ENCODE results near the gene CHRM1. TPM values are rescaled to one million over a fixed set of nuclear protein-coding genes. Genes with fewer than 3 reads are reported as not detected.
"Not testable (repeated sequence)": the region's sequence is repeated elsewhere in the genome, so short reads cannot be mapped to it uniquely, and the experiment has no call there.

CHRM1 gene
- total RNA-seq, 1 donor from 2014 or later: not detected

DNA sequence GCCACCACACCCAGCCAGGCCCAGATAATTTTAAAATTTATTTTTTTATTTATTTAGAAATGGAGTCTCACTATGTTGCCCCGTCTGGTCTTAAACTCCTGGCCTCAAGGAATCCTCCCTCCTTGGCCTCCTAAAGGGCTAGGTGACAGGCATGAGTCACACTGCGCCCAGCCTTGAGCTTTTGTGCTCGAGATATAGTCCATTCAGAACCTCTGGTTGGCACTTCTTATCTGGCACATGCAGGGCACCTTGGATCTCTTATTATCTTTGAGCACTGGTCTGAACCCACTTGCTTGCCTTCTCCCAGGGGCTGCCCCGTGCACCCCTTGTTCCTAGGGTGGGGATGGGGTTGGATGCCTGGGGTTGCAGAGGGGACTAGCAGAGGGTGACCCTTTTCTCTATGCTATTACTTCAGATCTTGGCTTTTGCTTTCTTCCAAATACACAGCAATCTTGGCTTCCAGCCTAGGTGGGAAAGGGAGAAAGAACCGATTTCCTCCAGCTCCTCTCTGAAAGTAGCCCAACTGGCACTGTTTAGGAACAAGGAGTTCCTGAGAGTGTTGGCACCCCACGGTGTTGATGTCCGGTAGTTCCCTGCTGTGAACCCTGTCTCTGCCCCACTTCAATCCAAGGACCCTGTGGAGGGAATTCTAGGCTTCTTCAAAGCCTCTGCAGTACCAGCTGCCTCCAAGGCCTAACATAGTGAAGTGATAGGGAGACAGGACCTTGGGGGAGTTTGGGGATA, 41.8 kb downstream of the CHRM1 start:
- no peak for DNase-seq (ENCODE audit: low read depth, low spot score)

DNA sequence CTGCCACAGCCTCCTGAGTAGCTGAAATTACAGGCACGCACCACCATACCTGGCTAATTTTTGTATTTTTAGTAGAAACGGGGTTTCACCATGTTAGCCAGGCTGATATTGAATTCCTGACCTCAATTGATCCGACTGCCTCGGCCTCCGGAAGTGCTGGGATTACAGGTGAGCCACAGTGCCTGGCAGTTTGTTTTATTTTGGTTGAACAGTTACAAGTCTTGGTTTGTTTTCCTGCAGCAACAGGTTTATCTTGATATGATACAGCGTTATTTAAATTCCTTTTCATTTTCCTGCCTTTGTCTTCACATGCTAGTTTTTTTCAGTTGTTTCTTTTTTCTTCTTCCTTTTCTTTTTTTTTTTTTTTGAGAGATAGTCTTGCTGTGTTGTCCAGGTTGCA, 44.5 kb downstream of the CHRM1 start:
- DNase-seq (ENCODE audit: low read depth, low spot score): no peak

DNA sequence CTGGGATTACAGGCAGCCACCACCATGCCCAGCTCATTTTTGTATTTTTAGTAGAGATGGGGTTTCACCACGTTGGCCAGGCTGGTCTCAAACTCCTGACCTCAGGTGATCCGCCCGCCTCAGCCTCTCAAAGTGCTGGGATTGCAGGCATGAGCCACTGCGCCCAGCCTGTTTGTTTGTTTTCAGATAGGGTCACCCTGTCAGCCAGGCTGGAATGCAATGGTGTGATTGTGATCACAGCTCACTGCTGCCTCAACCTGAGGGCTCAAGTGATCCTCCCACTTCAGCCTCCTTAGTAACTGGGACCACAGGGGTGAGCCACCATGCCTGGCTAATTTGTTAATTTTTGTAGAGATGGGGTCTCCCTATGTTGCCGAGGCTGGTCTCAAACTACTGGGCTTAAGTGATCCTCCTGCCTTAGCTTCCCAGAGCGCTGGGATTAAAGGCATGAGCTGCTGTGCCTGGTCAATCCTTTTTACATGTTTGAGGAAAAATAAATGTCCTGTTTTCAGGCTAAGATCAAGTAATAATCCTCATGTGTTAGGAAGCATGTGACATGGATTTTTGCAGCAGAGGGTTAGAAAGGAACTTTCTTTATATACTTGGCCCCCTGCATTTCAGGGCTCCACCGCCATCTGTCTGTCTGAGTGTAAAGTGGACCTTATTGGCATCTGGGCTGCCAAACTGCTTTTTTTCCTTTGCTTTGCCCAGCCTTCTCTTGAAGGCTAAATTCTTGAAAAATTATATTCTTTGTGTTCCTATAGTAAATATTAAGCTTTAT, 45.3 kb downstream of the CHRM1 start:
- no peak for DNase-seq (ENCODE audit: low read depth, low spot score)

DNA sequence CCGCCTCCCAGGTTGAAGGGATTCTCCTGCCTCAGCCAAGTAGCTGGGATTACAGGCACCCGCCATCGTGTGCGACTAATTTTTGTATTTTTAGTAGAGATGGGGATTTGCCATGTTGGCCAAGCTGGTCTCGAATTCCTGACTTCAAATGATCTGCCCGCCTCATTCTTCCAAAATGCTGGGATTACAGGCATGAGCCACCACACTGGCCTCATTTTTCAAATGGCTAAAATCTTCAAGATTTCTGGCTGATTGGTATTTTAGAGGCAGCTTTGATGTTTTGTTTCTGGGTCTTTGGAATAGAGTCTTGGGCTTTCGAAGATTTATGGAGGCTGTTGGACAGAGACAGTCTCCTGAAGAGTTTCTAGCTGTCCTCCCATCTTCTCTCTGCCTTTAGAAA, 46.3 kb downstream of the CHRM1 start:
- no peak for DNase-seq (ENCODE audit: low read depth, low spot score)

DNA sequence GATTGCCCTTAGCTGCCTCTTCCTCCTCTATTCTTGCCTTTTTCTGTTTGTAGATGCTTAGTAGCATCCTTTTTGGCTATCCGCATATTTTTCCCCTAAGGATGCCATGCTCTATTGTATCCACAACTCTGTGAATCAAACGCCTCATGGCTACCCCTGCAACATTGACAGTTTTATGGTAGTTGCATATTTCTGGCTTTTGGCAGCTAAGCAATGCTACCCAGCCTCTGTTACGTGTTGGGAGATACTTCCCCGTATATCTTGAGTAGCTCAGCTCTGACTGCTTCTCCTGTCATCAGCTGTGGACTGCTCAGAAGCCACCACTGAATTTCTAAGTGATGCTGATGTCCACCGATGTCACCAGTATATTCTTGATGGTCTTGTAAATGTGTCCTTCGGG, 55.5 kb downstream of the CHRM1 start:
- DNase-seq (ENCODE audit: low read depth, low spot score): no peak

DNA sequence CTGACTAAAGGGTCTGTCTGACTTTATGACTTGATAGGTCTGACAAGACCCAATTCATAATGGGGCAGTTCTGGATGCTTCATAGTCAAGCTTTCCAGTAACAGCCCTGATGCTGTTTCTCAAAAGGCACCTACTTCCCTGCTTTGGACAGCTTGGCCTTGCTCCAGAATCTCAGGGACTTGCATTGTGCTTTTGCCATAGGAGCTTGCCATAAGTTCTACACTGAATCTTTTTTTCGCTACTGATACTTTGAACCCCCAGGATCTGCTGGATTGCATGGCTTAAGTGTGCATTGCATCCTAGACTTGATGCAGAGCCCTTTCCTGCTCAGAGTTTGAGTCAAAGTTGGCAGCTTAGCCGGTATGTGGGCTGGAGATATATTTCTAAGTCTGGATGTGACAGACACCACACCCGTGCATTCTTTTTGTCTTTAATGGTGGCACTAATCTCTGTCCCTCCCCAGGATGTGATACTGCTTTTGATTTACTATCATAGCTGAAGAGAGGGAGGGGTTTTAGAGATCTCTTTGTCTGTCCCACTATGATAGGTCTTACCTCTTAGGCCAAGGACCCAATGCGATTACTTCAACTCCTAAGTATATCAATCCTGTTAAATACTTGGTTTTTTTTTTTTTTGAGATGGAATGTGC, 57.4 kb downstream of the CHRM1 start:
- no peak for DNase-seq (ENCODE audit: low read depth, low spot score)

DNA sequence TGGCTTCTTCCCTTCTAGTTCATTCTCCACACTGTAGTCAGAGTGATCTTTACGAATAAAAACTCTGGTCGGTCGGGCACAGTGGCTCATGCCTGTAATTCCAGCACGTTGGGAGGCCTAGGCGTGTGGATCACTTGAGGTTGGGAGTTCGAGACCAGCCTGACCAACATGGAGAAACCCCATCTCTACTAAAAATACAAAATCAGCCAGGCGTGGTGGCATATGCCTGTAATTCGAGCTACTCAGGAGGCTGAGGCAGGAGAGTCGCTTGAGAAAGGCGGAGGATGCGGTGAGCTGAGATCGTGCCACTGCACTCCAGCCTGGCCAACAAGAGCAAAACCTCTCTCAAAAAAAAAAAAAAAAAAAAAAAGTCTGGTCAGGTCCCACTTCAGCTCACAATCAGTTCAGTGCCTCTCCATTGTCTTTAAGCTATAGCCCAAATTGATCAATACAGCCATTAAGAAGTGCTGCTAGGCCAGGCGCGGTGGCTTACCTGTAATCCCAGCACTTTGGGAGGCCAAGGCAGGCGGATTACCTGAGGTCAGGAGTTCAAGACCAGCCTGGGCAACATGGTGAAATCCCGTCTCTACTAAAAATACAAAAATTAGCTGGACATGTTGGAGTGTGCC, 59.5 kb downstream of the CHRM1 start:
- not testable (repeated sequence) for DNase-seq (ENCODE audit: low read depth, low spot score)

DNA sequence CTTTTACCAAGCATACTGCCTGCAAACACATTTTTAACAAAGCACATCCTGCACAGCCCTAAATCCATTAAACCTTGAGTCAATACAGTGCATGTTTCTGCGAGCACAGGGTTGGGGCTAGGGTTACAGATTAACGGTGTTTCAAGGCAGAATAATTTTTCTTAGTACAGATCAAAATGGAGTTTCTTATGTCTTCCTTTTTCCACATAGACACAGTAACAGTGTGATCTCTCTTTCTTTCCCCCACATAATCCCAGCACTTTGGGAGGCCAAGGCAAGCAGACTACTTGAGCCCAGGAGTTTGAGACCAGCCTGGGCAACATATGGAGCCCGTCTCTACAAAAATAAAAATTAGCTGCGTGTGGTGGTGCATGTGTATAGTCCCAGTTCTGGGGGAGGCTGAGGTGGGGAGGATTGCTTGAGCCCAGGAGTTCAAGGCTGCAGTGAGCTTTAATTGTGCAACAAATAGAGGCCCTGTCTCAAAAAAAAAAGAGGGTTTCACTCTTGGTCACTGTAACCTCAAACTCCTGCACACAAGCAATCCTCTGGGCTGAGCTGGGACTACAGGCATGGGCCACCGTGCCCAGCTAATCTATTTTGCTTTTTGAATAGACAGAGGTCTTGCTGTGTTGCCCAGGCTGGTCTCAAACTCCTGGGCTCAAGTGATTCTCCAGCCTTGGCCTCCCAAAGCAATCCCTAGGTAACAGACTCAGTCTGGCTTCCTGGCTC, 60.2 kb downstream of the CHRM1 start:
- no peak for DNase-seq (ENCODE audit: low read depth, low spot score)

DNA sequence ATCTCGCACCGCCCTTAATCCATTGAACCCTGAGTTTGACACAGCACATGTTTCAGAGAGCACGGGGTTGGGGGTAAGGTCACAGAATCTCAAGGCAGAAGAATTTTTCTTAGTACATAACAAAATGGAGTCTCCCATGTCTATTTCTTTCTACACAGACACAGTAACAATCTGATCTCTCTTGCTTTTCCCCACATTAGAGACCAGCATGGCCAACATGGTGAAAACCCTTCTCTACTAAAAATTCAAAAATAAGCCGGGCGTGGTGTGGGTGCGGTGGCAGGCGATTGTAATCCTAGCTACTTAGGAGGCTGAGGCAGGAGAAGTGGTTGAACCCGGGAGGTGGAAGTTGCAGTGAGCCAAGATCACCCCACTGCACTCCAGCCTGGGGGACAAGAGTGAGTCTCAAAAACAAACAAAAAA, 61.9 kb downstream of the CHRM1 start:
- DNase-seq (ENCODE audit: low read depth, low spot score): not testable (repeated sequence)

Other genes starting within 250 kb of the CHRM1 start
- 10.0 and 13.0 TPM in 2 replicates for gene UQCC3, start 249.7 kb downstream of the CHRM1 start, total RNA-seq
- 2.3 and 3.3 TPM in 2 replicates for gene LBHD1, start 249.1 kb downstream of the CHRM1 start, total RNA-seq
- 153 and 182 TPM in 2 replicates for gene UBXN1, start 242.3 kb downstream of the CHRM1 start, total RNA-seq
- under 0.01 and 0.04 TPM in 2 replicates for gene LRRN4CL, start 231.8 kb downstream of the CHRM1 start, total RNA-seq
- 18.8 and 20.9 TPM in 2 replicates for gene BSCL2, start 213.9 kb downstream of the CHRM1 start, total RNA-seq
- not detected in 2 replicates for gene GNG3, start 213.7 kb downstream of the CHRM1 start, total RNA-seq
- gene HNRNPUL2, start 193.9 kb downstream of the CHRM1 start, total RNA-seq: 11.6 and 14.2 TPM in 2 replicates
- 32.8 and 34.2 TPM in 2 replicates for gene TTC9C, start 192.9 kb downstream of the CHRM1 start, total RNA-seq
- 8.7 and 12.1 TPM in 2 replicates for gene ZBTB3, start 167.2 kb downstream of the CHRM1 start, total RNA-seq
- 58.6 and 85.9 TPM in 2 replicates for gene POLR2G, start 159.8 kb downstream of the CHRM1 start, total RNA-seq
- 20.3 and 29.1 TPM in 2 replicates for gene TAF6L, start 150.0 kb downstream of the CHRM1 start, total RNA-seq
- gene TMEM179B, start 134.0 kb downstream of the CHRM1 start, total RNA-seq: 25.2 and 30.3 TPM in 2 replicates
- 12.5 and 14.1 TPM in 2 replicates for gene TMEM223, start 129.4 kb downstream of the CHRM1 start, total RNA-seq
- 14.8 and 38.9 TPM in 2 replicates for gene NXF1, start 115.9 kb downstream of the CHRM1 start, total RNA-seq
- gene STX5, start 89.3 kb downstream of the CHRM1 start, total RNA-seq: 35.9 and 39.6 TPM in 2 replicates
- gene TEX54, start 88.5 kb downstream of the CHRM1 start, total RNA-seq: 0.26 TPM in 1 of 2 replicates, not detected in the other
- gene WDR74, start 81.8 kb downstream of the CHRM1 start, total RNA-seq: 71.1 and 71.2 TPM in 2 replicates
- 140 and 175 TPM in 2 replicates for gene SLC3A2, start 40.5 kb downstream of the CHRM1 start, total RNA-seq
- not detected in 2 replicates for gene SLC22A6, start 63.6 kb upstream of the CHRM1 start, total RNA-seq
- gene SLC22A8, start 94.5 kb upstream of the CHRM1 start, total RNA-seq: not detected in 2 replicates
- gene SLC22A24, start 222.9 kb upstream of the CHRM1 start, total RNA-seq: not detected in 2 replicates